Ureter (tissue), 1 donor: ENCODE measurements around the gene SMCO2. TPM values are rescaled to one million over a fixed set of nuclear protein-coding genes. Genes with fewer than 3 reads are reported as not detected.

Experiments used
- DNase-seq: peaks from one replicate; pipeline ENCODE4 v3.0.0-alpha.2; 2020; ENCODE audit warnings: low spot score
- total RNA-seq: library from RNA; stranded (reverse); gene quantifications from one replicate; pipeline ENCODE4 v1.2.4, GENCODE V29; 2023
- donor health status: DM: yes; HTN: yes; CAD: no.

The SMCO2 gene
- total RNA-seq, 1 donor from 2014 or later: not detected

- DNase-seq: no peak
These were observed 52.8 kb downstream of the SMCO2 start for GRCh38 chr12:27499377-27499776.

GRCh38 chr12:27500546-27500945 is 54.0 kb downstream of the SMCO2 start:
- DNase-seq: no peak

- DNase-seq: no peak
These were observed 55.5 kb downstream of the SMCO2 start for GRCh38 chr12:27502021-27502435.

- DNase-seq: no peak
These were observed 58.0 kb downstream of the SMCO2 start for GRCh38 chr12:27504507-27504906.

- DNase-seq: no peak
These were observed 58.6 kb downstream of the SMCO2 start for GRCh38 chr12:27505109-27505508.

GRCh38 chr12:27505761-27506160 is 59.2 kb downstream of the SMCO2 start:
- DNase-seq: no peak

GRCh38 chr12:27506645-27507189 is 60.2 kb downstream of the SMCO2 start:
- DNase-seq: no peak

- no peak for DNase-seq
These were observed 62.3 kb downstream of the SMCO2 start for GRCh38 chr12:27508736-27509431.

GRCh38 chr12:27511031-27511722 is 64.6 kb downstream of the SMCO2 start:
- DNase-seq: no peak

- DNase-seq: no peak
These were observed 65.1 kb downstream of the SMCO2 start for GRCh38 chr12:27511723-27512045.

- no peak for DNase-seq
These were observed 66.8 kb downstream of the SMCO2 start for GRCh38 chr12:27513155-27513824.

- no peak for DNase-seq
These were observed 69.1 kb downstream of the SMCO2 start for GRCh38 chr12:27515671-27516070.

- no peak for DNase-seq
These were observed 70.1 kb downstream of the SMCO2 start for GRCh38 chr12:27516625-27517024.

GRCh38 chr12:27517546-27517945 is 71.0 kb downstream of the SMCO2 start:
- no peak for DNase-seq

- DNase-seq: no peak
These were observed 71.6 kb downstream of the SMCO2 start for GRCh38 chr12:27517961-27518665.

GRCh38 chr12:27521066-27521465 is 74.5 kb downstream of the SMCO2 start:
- DNase-seq: no peak

GRCh38 chr12:27521981-27522380 is 75.4 kb downstream of the SMCO2 start:
- no peak for DNase-seq

GRCh38 chr12:27523305-27523641 is 76.7 kb downstream of the SMCO2 start:
- DNase-seq: no peak

- DNase-seq: peak; percentile 100
These were observed 77.3 kb downstream of the SMCO2 start, which contains the start of gene PPFIBP1 for GRCh38 chr12:27523642-27524493. PPFIBP1 (plus strand) TSS chr12:27524206; CDS start chr12:27633397, 109,191 bp downstream.

GRCh38 chr12:27524494-27524835 is 77.9 kb downstream of the SMCO2 start:
- DNase-seq: no peak
